Heart left ventricle (tissue), 13 donors: Measurements from ENCODE around the gene DPAGT1.

ENCODE experiments used
- CTCF ChIP-seq, 12 donors: fragments of 200-600 bp; sonication (generic) in 4 of 12; IDR thresholded peaks; one replicate each; pipeline versions ENCODE4 v1.5.0 to v1.8.0; 2018 to 2022; ENCODE audit warnings: antibody characterized with exemption in 12 of 12, mild to moderate bottlenecking in 5 of 12
- POLR2A ChIP-seq, 2 donors: fragments of 450-650 bp; IDR thresholded peaks; one replicate each; pipeline ENCODE4 v1.6.1; 2017; ENCODE audit warnings: antibody characterized with exemption in 2 of 2, mild to moderate bottlenecking in 2 of 2, moderate library complexity in 2 of 2
- donor health status: ischemic (EF 13 %, LVEDD 7.1; RV severe dilation, severe dysfunction).
- donor health status: DM: no; HTN: yes; CAD: no.
- donor health status: DM: no; HTN: no; CAD: no.
- donor health status: ischemic (EF 25% LVEDD 6.9; RV normal size, moderate dysfunction).
- donor health status: ischemic (EF 25% LVEDD 5.7; RV mildly dilated, moderate dysfunction).
- donor health status: ischemic (EF 35%, LVEDD 5.7; RV mildly dilated, moderate dysfunction).
- donor health status: nonischemic (EF 11% LVEDD 7.7; RV severe dilation, severe dysfunction).
- donor health status: DM: yes; HTN: yes; CAD: no.
- donor health status: PGD.
- donor health status: ischemic (EF 29% LVEDD 5.4; RV normal size, mild dysfunction).
- donor health status: nonischemic (EF 23%, LVEDD 6.1; RV moderate dilation, normal function).

- TF ChIP-seq POLR2A (IDR thresholded peaks at IDR 0.05) (no peak), CTCF (IDR thresholded peaks at IDR 0.05) (no peak)
Observed at GRCh38 chr11:119054418-119054817, 47.2 kb downstream of the DPAGT1 start.
